Memory B cell (primary cell): ENCODE results near the gene LBHD2.

Source experiments
- ATAC-seq: fragments of 150-1000 bp; cut with Tn5 transposase; 2 replicates; pipeline ENCODE4 v1.10.0; 2021; ENCODE audit warnings: low read depth, mild to moderate bottlenecking, moderate library complexity
- DNase-seq, 2 donors: peaks; one replicate each; pipeline ENCODE4 v3.0.0; 2022; ENCODE audit warnings: low spot score in 2 of 2
- H3K27ac Mint-ChIP-seq: one replicate; pipeline ENCODE4 v1.8.0; 2022; ENCODE audit warnings: mild to moderate bottlenecking, moderate library complexity, mixed read lengths
- H3K27me3 Mint-ChIP-seq: one replicate; pipeline ENCODE4 v1.8.0; 2022; ENCODE audit warnings: mixed read lengths
- H3K36me3 Mint-ChIP-seq: one replicate; pipeline ENCODE4 v1.8.0; 2022; ENCODE audit warnings: mild to moderate bottlenecking, mixed read lengths
- H3K4me1 Mint-ChIP-seq: one replicate; pipeline ENCODE4 v1.8.0; 2022; ENCODE audit warnings: mixed read lengths
- H3K4me3 Mint-ChIP-seq: one replicate; pipeline ENCODE4 v1.8.0; 2022; ENCODE audit warnings: mild to moderate bottlenecking, moderate library complexity, mixed read lengths
- H3K9me3 Mint-ChIP-seq: one replicate; pipeline ENCODE4 v1.8.0; 2022; ENCODE audit warnings: mixed read lengths

LBHD2 gene

DNA sequence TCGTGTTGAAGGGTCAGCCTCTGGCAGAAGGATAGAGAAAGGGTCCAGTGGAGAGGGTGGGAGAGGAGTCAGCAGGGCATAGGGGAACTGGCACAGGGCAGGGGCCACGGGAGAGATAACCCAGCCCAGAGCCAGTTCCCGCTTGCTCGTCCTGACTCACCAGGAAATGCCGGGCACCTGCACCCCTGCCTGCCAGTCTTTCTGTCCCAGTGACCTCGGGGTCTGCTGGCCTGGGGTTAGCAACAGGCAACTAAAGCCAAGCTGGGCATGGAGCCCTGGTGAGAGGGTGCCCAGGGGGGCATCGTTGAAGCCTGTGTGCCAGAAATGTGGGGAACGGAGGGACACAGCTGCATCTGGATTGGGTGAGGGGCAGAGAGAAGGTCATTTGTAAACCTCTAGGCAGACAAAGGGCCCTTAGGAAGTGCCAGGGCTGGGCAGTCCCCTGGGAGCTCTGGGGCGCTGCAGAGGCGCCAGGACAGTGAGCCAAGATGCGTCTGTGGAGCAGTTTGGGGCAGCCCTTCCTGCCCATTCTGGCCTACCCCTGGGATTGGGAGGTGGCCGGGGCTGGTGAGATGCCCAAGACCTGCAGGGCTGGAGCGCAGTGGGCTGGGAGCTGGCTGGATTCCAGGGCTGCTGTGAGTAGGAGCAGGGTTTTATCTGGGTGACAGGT lies 44.8 kb downstream of the LBHD2 start:
- H3K4me1 Mint-ChIP-seq: peaks cover 4% of the 10 kb centered on the region
- no peak for ATAC-seq
- H3K4me3 Mint-ChIP-seq: no peak overlapping the region
- H3K9me3 Mint-ChIP-seq: peaks cover 2% of the 10 kb centered on the region
- DNase-seq: no peak
- H3K36me3 Mint-ChIP-seq: no peaks in the 10 kb centered on the region
- H3K27me3 Mint-ChIP-seq: peaks cover 13% of the 10 kb centered on the region
- H3K27ac Mint-ChIP-seq: no peak overlapping the region

DNA sequence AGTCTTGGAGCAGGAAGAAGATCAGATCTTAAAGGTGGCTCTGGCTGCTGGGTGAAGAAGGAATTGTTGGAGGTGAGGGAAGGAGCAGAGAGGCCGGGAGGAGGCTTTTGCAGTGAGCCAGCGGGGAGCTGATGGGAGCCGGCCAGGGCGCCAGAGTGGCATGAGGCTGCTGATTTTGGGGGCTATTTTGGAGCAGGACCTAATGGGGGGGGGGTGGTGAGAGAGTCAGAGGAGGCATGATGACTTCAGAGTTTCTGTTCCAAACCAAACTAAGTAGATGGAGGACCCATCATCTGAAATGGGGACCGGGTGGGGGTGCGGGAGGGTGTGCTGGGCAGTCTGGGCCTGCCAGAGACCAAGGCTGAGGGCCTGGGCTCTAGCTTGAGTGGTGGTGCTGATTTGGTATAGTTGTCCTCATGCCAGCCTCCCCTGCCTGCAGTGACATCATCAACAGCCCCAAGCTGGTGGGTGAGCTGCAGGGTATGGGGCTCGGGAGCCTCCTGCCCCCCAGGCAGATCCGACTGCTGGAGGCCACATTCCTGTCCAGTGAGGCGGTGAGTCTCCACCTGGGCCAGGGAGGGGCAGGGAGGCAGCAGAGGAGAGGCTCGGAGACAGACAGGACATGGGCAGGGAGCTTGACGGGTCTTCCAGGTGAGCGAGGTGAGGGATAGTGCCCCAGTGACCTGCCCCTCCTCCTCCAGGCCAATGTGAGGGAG lies 45.4 kb downstream of the LBHD2 start:
- no peaks in the 10 kb centered on the region for H3K36me3 Mint-ChIP-seq
- no peak overlapping the region for H3K4me3 Mint-ChIP-seq
- peaks cover 9% of the 10 kb centered on the region for H3K27me3 Mint-ChIP-seq
- no peak overlapping the region for H3K27ac Mint-ChIP-seq
- no peaks in the 10 kb centered on the region for H3K4me1 Mint-ChIP-seq
- ATAC-seq (no peak), DNase-seq (no peak)
- H3K9me3 Mint-ChIP-seq: peaks cover 2% of the 10 kb centered on the region

DNA sequence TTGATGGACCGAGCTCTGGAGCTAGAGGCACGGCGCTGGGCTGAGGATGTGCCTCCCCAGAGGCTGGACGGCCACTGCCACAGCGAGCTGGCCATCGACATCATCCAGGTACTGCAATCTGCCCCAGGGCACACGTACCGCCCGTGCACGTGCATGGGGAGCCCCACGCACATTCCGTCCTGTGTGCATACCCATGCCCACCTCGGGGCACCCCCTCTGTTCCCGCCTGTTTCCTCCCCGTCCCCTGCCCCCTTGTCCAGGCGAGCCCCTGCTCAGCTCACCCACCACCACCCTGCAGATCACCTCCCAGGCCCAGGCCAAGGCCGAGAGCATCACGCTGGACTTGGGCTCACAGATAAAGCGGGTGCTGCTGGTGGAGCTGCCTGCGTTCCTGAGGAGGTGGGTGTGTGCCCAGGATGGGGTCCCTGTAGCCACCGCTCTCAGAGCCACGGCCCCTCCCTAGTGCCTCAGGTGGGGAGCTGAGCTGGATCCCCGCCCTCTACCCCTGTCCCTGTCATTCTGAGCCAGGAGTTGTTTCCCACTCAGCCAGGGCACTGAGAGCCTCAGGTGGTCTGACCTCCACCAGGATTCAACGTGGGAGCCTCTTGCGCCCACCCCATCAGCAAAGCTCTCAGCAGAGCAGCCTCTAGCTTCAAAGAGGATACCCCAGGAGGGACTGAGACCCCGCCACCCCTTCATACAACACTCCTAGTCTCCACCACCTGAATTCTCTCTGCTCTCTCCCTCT lies 46.2 kb downstream of the LBHD2 start:
- ATAC-seq: no peak
- Mint-ChIP-seq H3K4me3 (no peak overlapping the region), H3K36me3 (no peaks in the 10 kb centered on the region), H3K27me3 (peaks cover 8% of the 10 kb centered on the region), H3K4me1 (no peaks in the 10 kb centered on the region), H3K27ac (no peak overlapping the region), H3K9me3 (peaks cover 2% of the 10 kb centered on the region)
- DNase-seq: no peak

DNA sequence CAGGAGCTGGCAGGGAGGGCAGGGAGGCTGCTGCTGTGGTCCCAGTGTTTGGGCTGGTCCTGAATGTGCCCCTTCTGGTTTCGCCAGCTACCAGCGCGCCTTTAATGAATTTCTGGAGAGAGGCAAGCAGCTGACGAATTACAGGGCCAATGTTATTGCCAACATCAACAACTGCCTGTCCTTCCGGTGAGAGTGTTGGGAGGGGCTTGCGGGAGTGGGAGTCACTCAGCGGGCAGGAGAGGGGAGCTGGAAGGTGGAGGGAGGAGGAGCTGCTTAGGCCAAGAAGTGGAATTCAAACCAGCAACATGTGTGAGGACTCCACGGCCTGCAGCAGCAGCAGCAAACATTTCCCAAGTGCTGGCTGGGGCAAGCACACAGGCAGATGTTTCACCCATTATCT lies 47.0 kb downstream of the LBHD2 start:
- Mint-ChIP-seq H3K27ac (no peak overlapping the region), H3K9me3 (peaks cover 2% of the 10 kb centered on the region), H3K4me1 (no peaks in the 10 kb centered on the region), H3K4me3 (no peak overlapping the region), H3K27me3 (peaks cover 7% of the 10 kb centered on the region), H3K36me3 (no peaks in the 10 kb centered on the region)
- no peak for ATAC-seq
- no peak for DNase-seq

DNA sequence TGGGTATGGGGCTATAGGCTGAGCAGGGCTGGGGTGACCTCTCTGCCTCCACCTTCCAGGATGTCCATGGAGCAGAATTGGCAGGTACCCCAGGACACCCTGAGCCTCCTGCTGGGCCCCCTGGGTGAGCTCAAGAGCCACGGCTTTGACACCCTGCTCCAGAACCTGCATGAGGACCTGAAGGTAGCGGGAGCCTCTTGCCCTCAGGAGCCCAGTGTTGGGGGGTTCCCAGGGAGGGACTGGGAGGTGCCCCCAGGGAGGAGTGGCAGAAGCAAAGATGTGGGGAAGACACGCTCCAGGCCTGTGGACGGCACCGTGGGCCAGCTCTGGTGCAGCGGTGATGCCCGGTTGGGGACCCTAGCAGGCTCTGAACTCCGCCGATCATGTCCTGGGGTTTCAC lies 47.6 kb downstream of the LBHD2 start:
- no peak overlapping the region for H3K27ac Mint-ChIP-seq
- H3K4me1 Mint-ChIP-seq: no peaks in the 10 kb centered on the region
- H3K27me3 Mint-ChIP-seq: peaks cover 7% of the 10 kb centered on the region
- ATAC-seq (no peak), DNase-seq (no peak)
- no peak overlapping the region for H3K4me3 Mint-ChIP-seq
- H3K36me3 Mint-ChIP-seq: no peaks in the 10 kb centered on the region
- no peaks in the 10 kb centered on the region for H3K9me3 Mint-ChIP-seq

DNA sequence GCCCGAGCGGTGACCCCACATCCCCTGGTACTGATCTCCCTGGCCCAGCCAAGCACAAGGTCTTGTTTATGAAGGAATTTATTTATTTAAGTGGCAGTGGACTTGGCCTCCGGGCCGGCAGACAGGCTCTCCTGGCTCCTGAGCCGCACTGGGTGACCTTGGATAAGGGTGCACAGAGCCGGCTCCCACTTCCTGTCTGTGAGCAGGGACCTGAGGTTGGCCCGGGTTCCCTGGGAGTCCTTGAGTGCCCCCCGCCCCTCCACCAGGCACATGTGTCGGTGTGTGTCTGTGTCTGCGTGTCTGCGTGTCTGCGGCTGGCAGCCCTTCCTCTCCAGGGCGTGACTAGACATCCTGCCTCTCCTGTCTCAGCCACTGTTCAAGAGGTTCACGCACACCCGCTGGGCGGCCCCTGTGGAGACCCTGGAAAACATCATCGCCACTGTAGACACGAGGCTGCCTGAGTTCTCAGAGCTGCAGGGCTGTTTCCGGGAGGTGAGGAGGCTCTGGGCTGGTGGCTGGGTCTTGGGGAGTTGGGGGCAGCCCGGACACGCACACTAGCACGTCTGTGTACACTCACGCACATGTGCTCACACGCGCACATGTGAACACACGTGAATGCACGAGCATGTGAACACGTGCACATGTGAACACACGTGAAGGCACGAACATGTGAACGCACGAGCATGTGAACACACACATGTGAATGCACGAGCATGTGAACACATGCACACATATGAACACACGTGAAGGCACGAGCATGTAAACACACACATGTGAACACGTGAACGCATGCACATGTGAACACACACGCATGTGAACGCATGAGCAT lies 48.6 kb downstream of the LBHD2 start:
- no peaks in the 10 kb centered on the region for H3K36me3 Mint-ChIP-seq

DNA sequence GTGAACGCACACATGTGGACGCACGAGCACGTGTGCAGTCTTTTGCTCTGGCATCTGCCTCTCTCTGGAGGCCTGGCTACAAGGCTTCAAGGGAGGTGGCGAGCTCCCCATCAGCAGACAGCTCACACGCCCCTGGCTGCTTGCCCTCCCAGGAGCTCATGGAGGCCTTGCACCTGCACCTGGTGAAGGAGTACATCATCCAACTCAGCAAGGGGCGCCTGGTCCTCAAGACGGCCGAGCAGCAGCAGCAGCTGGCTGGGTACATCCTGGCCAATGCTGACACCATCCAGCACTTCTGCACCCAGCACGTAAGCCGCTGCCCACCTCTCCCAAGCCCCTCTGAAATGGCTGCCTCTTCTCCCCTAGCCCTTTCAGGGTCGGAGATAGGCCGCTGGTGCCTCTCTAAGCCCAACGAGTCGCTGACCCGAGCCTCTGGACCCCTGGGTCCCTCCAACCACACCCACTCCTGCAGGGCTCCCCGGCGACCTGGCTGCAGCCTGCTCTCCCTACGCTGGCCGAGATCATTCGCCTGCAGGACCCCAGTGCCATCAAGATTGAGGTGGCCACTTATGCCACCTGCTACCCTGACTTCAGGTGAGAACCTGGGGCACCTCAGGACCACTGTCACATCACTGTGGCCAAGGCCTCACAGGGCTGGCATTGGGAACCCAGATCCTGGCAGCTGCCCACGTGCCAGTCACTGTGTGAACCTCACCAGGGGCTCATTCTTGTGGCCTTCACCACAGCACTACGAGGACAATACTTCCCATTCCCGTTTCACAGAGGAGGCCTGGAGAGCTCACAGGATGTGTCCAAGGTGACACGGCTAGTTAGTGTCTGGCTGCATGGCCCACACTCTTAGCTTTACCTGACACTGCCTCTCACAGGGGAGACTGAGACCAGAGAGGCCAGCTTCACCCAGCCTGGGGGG lies 49.5 kb downstream of the LBHD2 start:
- H3K36me3 Mint-ChIP-seq: no peaks in the 10 kb centered on the region
- H3K4me1 Mint-ChIP-seq: no peaks in the 10 kb centered on the region
- no peak for DNase-seq
- H3K4me3 Mint-ChIP-seq: no peak overlapping the region
- ATAC-seq: no peak
- no peaks in the 10 kb centered on the region for H3K9me3 Mint-ChIP-seq
- peaks cover 7% of the 10 kb centered on the region for H3K27me3 Mint-ChIP-seq
- H3K27ac Mint-ChIP-seq: no peak overlapping the region

More for the DNA sequence above, 48.6 kb downstream of the LBHD2 start:
- H3K27me3 Mint-ChIP-seq: peaks cover 7% of the 10 kb centered on the region
- no peak overlapping the region for H3K4me3 Mint-ChIP-seq
- no peak for ATAC-seq
- no peaks in the 10 kb centered on the region for H3K9me3 Mint-ChIP-seq
- no peak for DNase-seq
- H3K27ac Mint-ChIP-seq: no peak overlapping the region
- H3K4me1 Mint-ChIP-seq: no peaks in the 10 kb centered on the region

DNA sequence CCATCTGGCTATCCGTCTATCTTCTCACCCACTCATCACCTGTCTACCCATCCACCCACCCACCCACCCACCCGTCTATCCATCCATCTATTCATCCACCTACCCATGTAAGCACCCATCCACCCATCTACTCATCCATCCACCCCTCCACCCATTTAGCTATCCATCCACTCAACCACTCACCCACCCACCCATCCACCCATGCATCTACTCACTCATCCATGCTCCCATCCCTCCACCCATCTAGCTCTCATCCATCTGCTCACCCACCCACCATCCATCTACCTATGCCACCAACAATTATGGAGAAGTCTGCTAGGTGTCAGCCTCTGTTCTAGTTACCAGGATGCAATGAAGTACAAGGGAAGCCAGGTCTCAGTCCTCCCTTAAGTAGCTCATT lies 50.4 kb downstream of the LBHD2 start:
- no peak for ATAC-seq
- H3K4me3 Mint-ChIP-seq: no peak overlapping the region
- no peaks in the 10 kb centered on the region for H3K36me3 Mint-ChIP-seq

DNA sequence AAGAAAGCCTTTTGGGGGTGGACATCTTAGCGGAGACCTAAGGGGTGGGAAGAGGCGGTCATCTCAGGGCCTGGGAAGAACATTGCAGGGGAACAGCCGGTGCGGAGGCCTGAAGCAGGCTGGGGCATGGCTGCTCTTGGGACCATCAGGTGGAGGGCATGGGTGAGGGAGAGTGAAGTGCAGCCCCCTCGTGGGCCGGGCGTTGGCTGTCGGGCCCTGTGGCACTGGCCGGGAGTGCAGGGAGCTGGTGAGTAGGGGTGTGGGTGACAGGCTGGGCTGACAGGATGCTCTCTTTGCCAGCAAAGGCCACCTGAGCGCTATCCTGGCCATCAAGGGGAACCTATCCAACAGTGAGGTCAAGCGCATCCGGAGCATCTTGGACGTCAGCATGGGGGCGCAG lies 50.9 kb downstream of the LBHD2 start:
- ATAC-seq: no peak
- Mint-ChIP-seq H3K27ac (no peak overlapping the region), H3K27me3 (peaks cover 7% of the 10 kb centered on the region), H3K36me3 (no peaks in the 10 kb centered on the region), H3K4me1 (no peaks in the 10 kb centered on the region), H3K9me3 (no peaks in the 10 kb centered on the region), H3K4me3 (no peak overlapping the region)
- DNase-seq: no peak

More for the DNA sequence above, 50.4 kb downstream of the LBHD2 start:
- H3K27ac Mint-ChIP-seq: no peak overlapping the region
- H3K9me3 Mint-ChIP-seq: no peaks in the 10 kb centered on the region
- H3K4me1 Mint-ChIP-seq: no peaks in the 10 kb centered on the region
- no peak for DNase-seq
- peaks cover 7% of the 10 kb centered on the region for H3K27me3 Mint-ChIP-seq

DNA sequence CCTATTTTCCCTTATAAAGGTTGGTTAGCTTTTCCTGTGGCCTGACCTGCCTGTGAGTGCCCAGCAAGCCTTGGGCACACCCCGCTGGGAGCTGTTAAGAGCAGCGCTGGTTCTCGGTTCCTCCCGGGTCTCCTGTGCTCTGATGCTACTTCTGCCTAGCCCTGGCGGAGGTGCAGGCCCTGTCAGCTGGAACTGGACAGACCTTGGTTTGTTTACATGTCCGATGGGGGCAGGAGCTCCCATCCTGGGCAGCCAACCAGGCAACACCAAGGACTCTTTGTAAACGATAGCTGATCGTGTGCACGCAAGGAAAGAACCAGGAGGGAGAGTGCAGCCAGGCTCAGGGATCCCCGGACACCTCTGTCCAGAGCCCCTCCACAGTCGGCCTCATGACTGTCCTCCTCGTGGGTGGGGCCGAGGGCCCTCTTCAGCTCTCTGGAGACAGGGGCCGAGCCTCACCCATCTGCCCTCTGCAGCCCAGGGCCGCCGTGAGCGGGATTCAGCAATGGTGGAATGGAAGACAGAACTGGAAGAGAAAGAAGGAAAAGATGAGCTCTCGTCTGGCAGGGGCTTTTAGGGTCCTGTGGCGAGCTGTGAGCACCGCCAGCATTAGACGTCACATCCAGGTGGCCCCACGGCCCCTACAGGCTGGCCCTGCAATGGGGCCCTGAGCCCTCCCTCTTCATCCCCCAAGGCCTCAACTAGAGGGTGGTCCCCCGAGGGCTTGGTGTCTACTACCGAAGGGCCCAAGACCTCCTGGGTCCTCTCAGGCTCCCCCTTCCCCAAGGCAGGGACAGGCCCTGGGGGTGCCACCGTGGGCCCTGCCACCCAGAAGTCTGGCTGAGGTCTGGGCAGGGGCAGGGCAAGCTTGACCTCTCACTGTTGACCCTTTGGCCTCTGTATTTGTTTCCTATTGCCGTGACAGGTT lies 51.6 kb downstream of the LBHD2 start:
- H3K36me3 Mint-ChIP-seq: no peaks in the 10 kb centered on the region
- H3K27me3 Mint-ChIP-seq: peaks cover 6% of the 10 kb centered on the region
- no peak for DNase-seq
- H3K27ac Mint-ChIP-seq: no peak overlapping the region
- H3K9me3 Mint-ChIP-seq: no peaks in the 10 kb centered on the region
- H3K4me3 Mint-ChIP-seq: no peak overlapping the region
- ATAC-seq: no peak
- H3K4me1 Mint-ChIP-seq: peaks cover 4% of the 10 kb centered on the region

DNA sequence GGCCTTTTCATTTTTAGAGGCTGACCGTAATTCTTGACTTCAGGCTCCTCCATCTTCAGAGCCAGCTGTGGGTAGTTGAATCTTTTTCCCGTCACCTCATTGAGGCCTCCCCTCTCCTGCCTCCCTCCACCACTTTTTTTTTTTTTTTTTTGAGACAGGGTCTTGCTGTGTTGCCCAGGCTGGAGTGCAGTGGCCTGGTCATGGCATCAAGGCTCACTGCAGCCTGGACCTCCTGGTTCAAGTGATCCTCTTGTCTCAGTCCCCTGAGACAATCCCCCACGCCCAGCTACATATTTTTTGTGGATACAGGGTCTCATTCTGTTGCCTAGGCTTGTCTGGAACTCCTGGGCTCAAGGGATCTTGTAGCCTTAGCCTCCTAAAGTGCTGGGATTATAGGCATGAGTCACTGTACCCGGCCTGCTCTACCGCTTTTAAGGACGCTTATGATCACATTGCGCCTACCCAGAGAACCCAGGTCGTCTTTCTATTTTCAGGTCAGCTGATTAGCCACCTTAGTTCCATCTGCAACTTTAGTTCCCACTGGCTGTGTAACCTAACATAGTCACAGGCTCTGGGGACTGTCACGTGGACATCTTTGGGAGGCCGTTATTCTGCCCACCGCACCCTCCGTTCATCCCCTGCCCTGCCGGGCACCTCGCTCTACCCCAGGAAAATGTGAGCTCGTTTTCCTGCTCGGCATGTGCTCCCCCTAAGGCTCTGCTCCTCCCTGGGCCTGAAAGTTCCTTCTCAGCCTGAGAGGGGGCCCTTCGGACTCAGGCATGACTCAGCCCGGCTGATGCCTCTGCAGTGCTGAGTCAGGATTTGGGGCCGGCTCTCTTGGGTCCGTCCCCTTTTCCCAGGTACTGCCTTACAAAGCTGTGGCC lies 52.6 kb downstream of the LBHD2 start:
- Mint-ChIP-seq H3K27ac (no peak overlapping the region), H3K4me3 (no peak overlapping the region), H3K36me3 (no peaks in the 10 kb centered on the region), H3K4me1 (peaks cover 14% of the 10 kb centered on the region), H3K9me3 (no peaks in the 10 kb centered on the region), H3K27me3 (peaks cover 6% of the 10 kb centered on the region)
- DNase-seq (no peak), ATAC-seq (no peak)
